ENCODE data around the gene CNTN1. TPM values are rescaled to one million over a fixed set of nuclear protein-coding genes. Genes with fewer than 3 reads are reported as not detected.

The CNTN1 gene
- polyA plus RNA-seq, 1 donor (not counting 4 experiments of a cell fraction or from before 2014, with no cell fraction given), result 19.0 TPM

DNA sequence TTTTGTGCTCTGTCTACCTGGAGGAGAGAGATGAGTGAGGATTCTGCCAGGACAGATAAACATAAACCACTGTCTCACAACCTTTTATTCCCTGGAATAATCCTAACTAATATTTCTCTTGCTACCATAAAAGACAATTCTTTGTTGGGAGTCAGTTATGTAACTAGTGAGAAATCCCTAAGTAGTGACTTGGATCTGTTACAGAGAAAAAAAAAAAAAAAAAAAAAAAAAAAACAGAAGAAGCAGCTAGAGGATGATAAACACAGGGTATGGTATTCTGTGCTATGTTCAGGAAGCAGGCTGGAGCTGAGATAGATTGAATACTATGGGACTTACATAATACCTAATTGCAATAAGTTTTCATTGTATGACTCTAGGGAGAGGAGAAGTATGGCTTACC, 178.7 kb downstream of the CNTN1 start:
- dilution Hi-C loops (cut with MboI; ENCODE audit: extremely low pct_ligation_motif_present, low sequenced_read_pairs), result no loop called here
- Histone ChIP-seq H2AFZ (ENCODE audit: control insufficient read depth, low read length) (no peak overlapping the region), H4K20me1 (ENCODE audit: control insufficient read depth, extremely low read depth, insufficient read depth, low read length) (no peaks in the 10 kb centered on the region), H3K36me3 (ENCODE audit: control insufficient read depth in 2 of 2, extremely low read depth in 1 of 2, insufficient read depth in 2 of 2, low read length in 2 of 2) (no peaks in the 10 kb centered on the region), H3K79me2 (ENCODE audit: control insufficient read depth, insufficient read depth, low read length) (no peaks in the 10 kb centered on the region), H3K27ac (ENCODE audit: control insufficient read depth, insufficient read depth, low read length) (no peak overlapping the region), H3K4me1 (ENCODE audit: control insufficient read depth, extremely low read depth, insufficient read depth, low read length) (no peaks in the 10 kb centered on the region), H3K9ac (ENCODE audit: control insufficient read depth, extremely low read depth, insufficient read depth, low read length) (no peak overlapping the region), H3K4me3 (ENCODE audit: control insufficient read depth in 2 of 3, extremely low read depth in 1 of 3, insufficient read depth in 2 of 3, low read depth in 1 of 3, low read length in 3 of 3) (no peak overlapping the region), H3K9me3 (ENCODE audit: control insufficient read depth, low read depth, low read length) (no peaks in the 10 kb centered on the region), H3K4me2 (ENCODE audit: control insufficient read depth, extremely low read depth, insufficient read depth, low read depth, low read length) (no peak overlapping the region), H3K27me3 (ENCODE audit: control insufficient read depth, extremely low read depth, insufficient read depth, low read length) (no peaks in the 10 kb centered on the region), H3K9me1 (ENCODE audit: control insufficient read depth, extremely low read depth, insufficient read depth, low read length) (no peaks in the 10 kb centered on the region)
- TF ChIP-seq, protein P1, sequence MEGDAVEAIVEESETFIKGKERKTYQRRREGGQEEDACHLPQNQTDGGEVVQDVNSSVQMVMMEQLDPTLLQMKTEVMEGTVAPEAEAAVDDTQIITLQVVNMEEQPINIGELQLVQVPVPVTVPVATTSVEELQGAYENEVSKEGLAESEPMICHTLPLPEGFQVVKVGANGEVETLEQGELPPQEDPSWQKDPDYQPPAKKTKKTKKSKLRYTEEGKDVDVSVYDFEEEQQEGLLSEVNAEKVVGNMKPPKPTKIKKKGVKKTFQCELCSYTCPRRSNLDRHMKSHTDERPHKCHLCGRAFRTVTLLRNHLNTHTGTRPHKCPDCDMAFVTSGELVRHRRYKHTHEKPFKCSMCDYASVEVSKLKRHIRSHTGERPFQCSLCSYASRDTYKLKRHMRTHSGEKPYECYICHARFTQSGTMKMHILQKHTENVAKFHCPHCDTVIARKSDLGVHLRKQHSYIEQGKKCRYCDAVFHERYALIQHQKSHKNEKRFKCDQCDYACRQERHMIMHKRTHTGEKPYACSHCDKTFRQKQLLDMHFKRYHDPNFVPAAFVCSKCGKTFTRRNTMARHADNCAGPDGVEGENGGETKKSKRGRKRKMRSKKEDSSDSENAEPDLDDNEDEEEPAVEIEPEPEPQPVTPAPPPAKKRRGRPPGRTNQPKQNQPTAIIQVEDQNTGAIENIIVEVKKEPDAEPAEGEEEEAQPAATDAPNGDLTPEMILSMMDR (optimal IDR thresholded peaks at IDR 0.05 in 1 of 3, IDR thresholded peaks at IDR 0.05 in 1 of 3, conservative IDR thresholded peaks at IDR 0.05 in 1 of 3; ENCODE audit: extremely low read depth in 1 of 3, insufficient read depth in 2 of 3, low read length in 3 of 3), result no peak
- TF ChIP-seq EZH2 (IDR thresholded peaks at IDR 0.05; ENCODE audit: low read length), result no peak
- FAIRE-seq (no peak), DNase-seq (ENCODE audit: low read depth, low spot score) (no peak)

DNA sequence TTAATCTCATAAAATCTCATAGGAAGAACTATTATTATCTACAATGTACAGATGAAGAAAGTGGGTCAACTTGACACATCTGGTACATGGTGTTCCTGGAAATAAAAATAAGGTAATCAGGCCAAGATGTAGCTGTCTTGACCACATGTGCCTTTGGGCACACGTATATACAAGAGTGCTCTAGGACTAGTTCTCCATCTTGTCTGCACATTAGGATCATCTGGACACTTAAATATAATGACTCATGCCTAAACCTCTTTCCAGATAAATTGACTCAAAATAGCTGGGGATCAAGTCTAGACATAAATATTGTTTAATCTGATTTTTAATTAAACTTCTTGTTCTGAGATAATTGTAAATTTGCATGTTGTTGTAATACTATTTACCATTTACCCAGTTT, 182.6 kb downstream of the CNTN1 start:
- H3K27ac ChIP-seq (ENCODE audit: control insufficient read depth, insufficient read depth, low read length), result no peak overlapping the region
- peak overlapping the region; percentile 52 for H2AFZ ChIP-seq (ENCODE audit: control insufficient read depth, low read length)
- H3K4me2 ChIP-seq (ENCODE audit: control insufficient read depth, extremely low read depth, insufficient read depth, low read depth, low read length), result no peak overlapping the region
- FAIRE-seq (no peak), DNase-seq (ENCODE audit: low read depth, low spot score) (no peak)
- TF ChIP-seq EZH2 (IDR thresholded peaks at IDR 0.05; ENCODE audit: low read length), result no peak
- TF ChIP-seq, protein P1 (optimal IDR thresholded peaks at IDR 0.05 in 1 of 3, IDR thresholded peaks at IDR 0.05 in 1 of 3, conservative IDR thresholded peaks at IDR 0.05 in 1 of 3; ENCODE audit: extremely low read depth in 1 of 3, insufficient read depth in 2 of 3, low read length in 3 of 3), result no peak
- H4K20me1 ChIP-seq (ENCODE audit: control insufficient read depth, extremely low read depth, insufficient read depth, low read length), result no peaks in the 10 kb centered on the region
- H3K9me3 ChIP-seq (ENCODE audit: control insufficient read depth, low read depth, low read length), result no peaks in the 10 kb centered on the region
- no peaks in the 10 kb centered on the region for H3K4me1 ChIP-seq (ENCODE audit: control insufficient read depth, extremely low read depth, insufficient read depth, low read length)
- no peak overlapping the region for H3K4me3 ChIP-seq (ENCODE audit: control insufficient read depth in 2 of 3, extremely low read depth in 1 of 3, insufficient read depth in 2 of 3, low read depth in 1 of 3, low read length in 3 of 3)
- no peaks in the 10 kb centered on the region for H3K36me3 ChIP-seq (ENCODE audit: control insufficient read depth in 2 of 2, extremely low read depth in 1 of 2, insufficient read depth in 2 of 2, low read length in 2 of 2)
- no peaks in the 10 kb centered on the region for H3K79me2 ChIP-seq (ENCODE audit: control insufficient read depth, insufficient read depth, low read length)
- no peak overlapping the region for H3K9ac ChIP-seq (ENCODE audit: control insufficient read depth, extremely low read depth, insufficient read depth, low read length)
- no peaks in the 10 kb centered on the region for H3K9me1 ChIP-seq (ENCODE audit: control insufficient read depth, extremely low read depth, insufficient read depth, low read length)
- no peaks in the 10 kb centered on the region for H3K27me3 ChIP-seq (ENCODE audit: control insufficient read depth, extremely low read depth, insufficient read depth, low read length)
- dilution Hi-C loops (cut with MboI; ENCODE audit: extremely low pct_ligation_motif_present, low sequenced_read_pairs), result no loop called here

All from keratinocyte (primary cell).